Neuron (in vitro differentiated cells): Measurements from ENCODE around the gene UBAC2.
"Not testable (repeated sequence)": the region's sequence is repeated elsewhere in the genome, so short reads cannot be mapped to it uniquely, and the experiment has no call there.

Experiments
- H2AFZ ChIP-seq: one replicate; pipeline ENCODE4 v1.6.1; 2013; ENCODE audit warnings: low read depth, mild to moderate bottlenecking, inconsistent platforms, low read length, moderate library complexity
- H3K27me3 ChIP-seq: one replicate; pipeline ENCODE4 v1.6.1; 2013; ENCODE audit warnings: low read length; ENCODE audit not compliant: insufficient read depth
- H3K36me3 ChIP-seq: one replicate; pipeline ENCODE4 v1.6.1; 2013; ENCODE audit warnings: low read length; ENCODE audit not compliant: insufficient read depth
- H3K4me1 ChIP-seq: one replicate; pipeline ENCODE4 v1.6.1; 2013; ENCODE audit warnings: low read length; ENCODE audit not compliant: insufficient read depth
- H3K4me3 ChIP-seq: 2 replicates; pipeline ENCODE4 v1.5.1; 2013; ENCODE audit warnings: mild to moderate bottlenecking, low read length, moderate library complexity
- H3K9me3 ChIP-seq: one replicate; pipeline ENCODE4 v1.6.1; 2013; ENCODE audit warnings: low read length

Gene UBAC2

DNA sequence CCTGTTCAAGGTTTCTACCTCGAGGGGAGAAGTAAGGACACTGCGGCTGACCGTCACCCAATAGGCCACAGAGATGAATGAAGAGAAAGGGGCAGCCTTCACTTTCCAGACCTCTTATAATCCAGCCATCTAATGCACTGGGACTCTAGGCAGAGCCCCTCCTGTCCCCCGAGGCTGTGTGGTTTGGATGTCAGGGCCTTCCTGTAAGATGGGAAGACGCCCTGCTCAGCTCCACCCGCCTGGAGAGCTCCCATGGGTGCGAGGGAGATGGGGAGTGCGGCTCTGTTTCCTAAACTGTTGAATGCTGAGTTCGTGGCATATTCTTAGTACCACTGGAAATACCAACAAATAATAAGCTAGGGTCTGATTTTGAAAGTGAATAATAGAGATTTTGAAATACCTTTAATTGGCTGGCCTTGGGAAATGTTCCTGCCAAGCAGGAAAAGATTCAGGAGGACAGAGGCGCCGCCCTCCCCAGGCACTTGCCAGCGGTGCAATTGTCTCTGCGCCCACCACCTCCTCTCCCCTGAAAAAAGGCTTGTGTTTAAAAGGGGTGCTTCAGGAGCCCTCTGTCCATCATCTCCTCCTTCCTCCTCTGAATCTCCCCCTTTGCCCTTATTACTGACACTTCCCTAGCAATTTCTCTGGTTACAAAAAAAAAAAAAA, 191.9 kb downstream of the UBAC2 start:
- no peaks in the 10 kb centered on the region for H3K27me3 ChIP-seq
- H2AFZ ChIP-seq = no peak overlapping the region
- no peaks in the 10 kb centered on the region for H3K36me3 ChIP-seq
- no peaks in the 10 kb centered on the region for H3K9me3 ChIP-seq
- no peak overlapping the region for H3K4me3 ChIP-seq
- H3K4me1 ChIP-seq = peaks cover 1% of the 10 kb centered on the region

DNA sequence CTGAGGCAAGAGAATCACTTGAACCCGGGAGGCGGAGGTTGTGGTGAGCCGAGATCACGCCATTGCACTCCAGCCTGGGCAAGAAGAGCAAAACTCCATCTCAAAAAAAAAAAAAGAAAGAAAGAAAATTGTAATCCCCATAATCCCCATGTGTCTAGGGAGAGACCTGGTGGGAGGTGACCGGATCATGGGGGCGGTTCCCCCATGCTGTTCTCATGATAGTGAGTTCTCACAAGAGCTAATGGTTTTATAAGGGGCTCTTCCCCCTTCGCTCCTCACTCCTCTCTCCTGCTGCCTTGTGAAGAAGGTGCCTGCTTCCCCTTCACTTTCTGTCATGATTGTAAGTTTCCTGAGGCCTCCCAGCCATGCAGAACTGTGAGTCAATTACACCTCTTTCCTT, 192.7 kb downstream of the UBAC2 start:
- not testable (repeated sequence) for H3K4me3 ChIP-seq, H2AFZ ChIP-seq, H3K27me3 ChIP-seq, H3K9me3 ChIP-seq, H3K4me1 ChIP-seq, H3K36me3 ChIP-seq

DNA sequence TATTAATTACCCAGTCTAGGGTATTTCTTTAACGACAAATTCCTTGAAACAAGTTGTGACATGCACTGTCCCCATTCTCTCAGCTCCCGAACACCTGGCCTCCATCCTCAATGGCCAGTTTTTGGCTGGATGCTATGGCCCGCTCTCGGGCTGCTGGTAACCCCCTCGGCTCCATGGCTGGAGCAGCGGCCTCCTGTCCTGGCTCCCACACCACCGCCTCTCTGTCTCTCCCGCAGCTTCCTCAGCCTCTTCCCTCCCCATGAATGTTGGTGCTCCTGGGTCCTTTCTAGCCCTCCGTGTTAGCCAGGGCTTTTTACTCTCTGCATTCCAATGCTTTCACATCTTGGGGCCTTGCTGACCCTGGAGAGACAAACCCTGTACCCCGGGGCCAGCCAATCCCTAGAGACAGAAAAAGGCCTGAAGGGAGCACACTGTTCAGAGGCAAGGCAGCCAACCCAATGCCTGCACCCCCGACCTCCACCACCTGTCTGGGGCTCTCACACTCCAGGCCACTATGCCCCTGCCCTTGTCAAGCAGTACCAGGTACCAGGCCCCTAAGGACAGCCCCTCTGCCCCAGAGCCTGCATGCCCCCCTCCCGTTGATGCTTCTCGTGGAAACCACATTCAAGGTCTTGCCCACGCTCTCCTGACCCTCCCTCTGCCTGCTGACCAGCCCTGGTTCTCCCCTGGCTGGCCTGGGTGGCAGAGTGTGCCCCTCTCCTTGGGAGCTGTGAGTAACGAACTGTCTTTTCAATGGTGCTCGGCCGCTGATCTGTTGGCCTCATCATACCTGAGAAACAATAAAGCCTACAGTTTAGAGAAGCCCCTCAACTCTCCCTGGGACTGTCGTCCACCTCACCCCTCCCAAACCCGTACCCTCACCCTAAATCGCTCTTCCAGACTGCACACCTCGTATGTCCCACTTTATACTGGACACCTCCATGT, 193.4 kb downstream of the UBAC2 start:
- Histone ChIP-seq H3K9me3 (no peaks in the 10 kb centered on the region), H2AFZ (no peak overlapping the region), H3K4me3 (no peak overlapping the region), H3K27me3 (no peaks in the 10 kb centered on the region), H3K4me1 (peaks cover 11% of the 10 kb centered on the region), H3K36me3 (no peaks in the 10 kb centered on the region)

DNA sequence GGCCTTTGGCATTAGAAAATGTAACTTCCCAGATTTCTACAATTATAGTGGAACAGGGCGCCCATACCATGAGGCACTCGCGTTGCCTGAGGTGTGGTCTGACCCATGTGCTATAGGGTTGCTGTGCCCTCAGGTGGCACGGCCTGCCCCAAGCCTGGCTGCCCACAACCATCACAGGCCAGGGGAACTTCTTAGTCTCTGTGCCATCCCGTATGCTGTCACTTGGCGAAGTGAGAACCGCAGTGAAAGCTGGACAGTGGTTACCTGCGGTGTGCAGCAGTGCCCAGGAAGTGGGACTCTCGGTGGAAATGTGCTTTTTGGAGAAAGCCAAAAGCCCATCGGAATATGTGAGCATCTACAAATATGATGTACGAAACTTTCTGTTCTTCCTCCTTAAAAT, 194.8 kb downstream of the UBAC2 start:
- H3K36me3 ChIP-seq = no peaks in the 10 kb centered on the region
- no peak overlapping the region for H3K4me3 ChIP-seq
- H3K4me1 ChIP-seq = peaks cover 11% of the 10 kb centered on the region
- H3K27me3 ChIP-seq = no peaks in the 10 kb centered on the region
- no peak overlapping the region for H2AFZ ChIP-seq
- H3K9me3 ChIP-seq = no peaks in the 10 kb centered on the region

DNA sequence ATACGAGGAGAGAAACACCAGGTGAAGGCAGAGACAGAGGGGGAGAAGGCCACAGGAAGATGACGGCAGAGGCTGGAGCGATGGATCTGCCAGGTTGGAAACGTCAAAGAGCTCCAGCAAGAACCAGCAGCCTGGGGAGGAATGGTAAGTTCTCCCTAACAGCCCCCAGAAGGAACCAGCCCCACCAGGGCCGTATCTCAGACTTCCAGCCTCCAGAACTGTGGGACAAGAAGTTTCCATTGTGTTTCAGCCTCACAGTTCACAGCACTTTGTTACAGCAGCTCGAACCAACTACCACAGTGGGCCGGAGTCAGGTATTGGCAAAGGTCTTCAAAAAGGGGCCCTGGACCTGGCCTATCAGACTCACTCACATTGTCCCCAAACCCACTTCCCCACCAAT, 195.8 kb downstream of the UBAC2 start:
- Histone ChIP-seq H3K27me3 (no peaks in the 10 kb centered on the region), H3K9me3 (no peaks in the 10 kb centered on the region), H3K4me3 (no peak overlapping the region), H3K4me1 (peaks cover 11% of the 10 kb centered on the region), H3K36me3 (no peaks in the 10 kb centered on the region), H2AFZ (no peak overlapping the region)

DNA sequence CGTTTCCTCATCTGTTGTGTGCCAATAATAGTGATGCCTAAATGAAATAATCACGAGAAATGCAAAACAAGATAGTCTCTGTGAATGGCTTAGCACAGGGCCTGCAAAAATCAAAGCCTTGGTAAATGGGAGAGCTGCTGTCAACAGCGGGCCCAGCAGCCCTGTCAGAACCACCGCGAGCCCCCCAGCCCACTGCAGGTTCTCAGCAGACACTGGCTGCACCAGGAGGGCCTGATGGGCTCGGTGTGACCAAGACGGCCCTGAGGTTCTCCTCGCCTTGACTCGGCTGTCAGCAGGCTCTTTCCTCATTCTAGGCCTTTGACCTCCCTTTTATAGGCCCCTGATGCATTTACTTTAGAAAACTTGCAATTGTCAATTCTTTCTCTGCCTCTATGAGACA, 197.4 kb downstream of the UBAC2 start:
- H3K9me3 ChIP-seq = no peaks in the 10 kb centered on the region
- H3K36me3 ChIP-seq = no peaks in the 10 kb centered on the region
- H3K4me3 ChIP-seq = no peak overlapping the region
- H3K4me1 ChIP-seq = peaks cover 11% of the 10 kb centered on the region
- no peak overlapping the region for H2AFZ ChIP-seq
- H3K27me3 ChIP-seq = no peaks in the 10 kb centered on the region

DNA sequence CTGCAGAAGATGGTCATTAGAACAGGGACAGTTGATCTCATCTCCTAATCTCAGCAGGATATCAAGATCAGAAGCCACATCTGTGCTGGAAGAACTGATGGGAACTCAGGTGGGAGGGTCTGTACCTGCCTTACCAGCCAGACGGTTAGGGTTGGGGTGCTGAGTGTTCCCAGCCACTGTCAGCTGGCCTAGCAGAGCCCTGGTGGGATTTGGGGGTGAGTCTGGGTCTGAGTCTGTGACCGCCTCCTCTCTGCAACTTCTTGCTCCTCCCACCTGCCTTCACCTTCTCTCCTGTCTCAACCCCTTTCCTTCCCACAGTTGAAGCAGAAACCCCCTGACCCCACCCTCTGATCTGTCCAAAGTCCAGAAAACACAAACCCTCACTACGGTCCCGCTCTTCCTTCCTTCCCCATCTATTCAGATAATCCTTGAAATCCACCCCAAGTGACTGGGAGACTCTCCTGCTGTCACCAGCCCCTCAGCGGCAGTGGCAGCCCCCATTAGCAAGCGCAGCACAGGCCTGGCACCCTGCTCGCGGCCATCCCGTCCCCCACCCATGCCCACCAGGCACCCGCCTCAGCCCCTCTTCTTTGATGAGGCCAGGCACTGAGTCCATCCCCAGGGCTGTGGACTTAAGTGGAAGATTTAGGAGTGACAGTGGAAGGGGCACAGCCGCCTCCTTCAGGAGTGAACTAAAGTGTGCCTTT, 198.4 kb downstream of the UBAC2 start:
- no peak overlapping the region for H3K4me3 ChIP-seq
- no peak overlapping the region for H2AFZ ChIP-seq
- no peaks in the 10 kb centered on the region for H3K27me3 ChIP-seq
- peaks cover 11% of the 10 kb centered on the region for H3K4me1 ChIP-seq
- no peaks in the 10 kb centered on the region for H3K36me3 ChIP-seq
- H3K9me3 ChIP-seq = no peaks in the 10 kb centered on the region

DNA sequence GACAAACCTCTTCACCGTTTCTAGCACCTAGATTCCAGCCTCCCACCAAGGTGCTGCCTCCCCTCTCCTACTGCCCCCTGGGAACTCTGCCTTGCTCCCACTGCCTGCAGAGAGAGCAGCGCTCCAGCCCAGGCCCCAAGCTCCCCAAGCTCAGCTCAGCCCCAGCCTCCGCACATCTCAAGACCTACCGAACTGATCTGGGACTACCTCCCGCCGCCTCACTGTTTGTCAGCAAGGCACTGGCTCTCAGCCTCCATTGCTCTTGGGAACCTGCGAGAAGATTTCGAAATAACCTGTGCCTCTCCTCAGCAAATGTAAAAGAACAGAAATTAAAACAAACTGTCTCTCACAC, 198.9 kb downstream of the UBAC2 start:
- Histone ChIP-seq H3K27me3 (no peaks in the 10 kb centered on the region), H3K4me1 (peaks cover 11% of the 10 kb centered on the region), H2AFZ (no peak overlapping the region), H3K4me3 (no peak overlapping the region), H3K9me3 (no peaks in the 10 kb centered on the region), H3K36me3 (no peaks in the 10 kb centered on the region)

DNA sequence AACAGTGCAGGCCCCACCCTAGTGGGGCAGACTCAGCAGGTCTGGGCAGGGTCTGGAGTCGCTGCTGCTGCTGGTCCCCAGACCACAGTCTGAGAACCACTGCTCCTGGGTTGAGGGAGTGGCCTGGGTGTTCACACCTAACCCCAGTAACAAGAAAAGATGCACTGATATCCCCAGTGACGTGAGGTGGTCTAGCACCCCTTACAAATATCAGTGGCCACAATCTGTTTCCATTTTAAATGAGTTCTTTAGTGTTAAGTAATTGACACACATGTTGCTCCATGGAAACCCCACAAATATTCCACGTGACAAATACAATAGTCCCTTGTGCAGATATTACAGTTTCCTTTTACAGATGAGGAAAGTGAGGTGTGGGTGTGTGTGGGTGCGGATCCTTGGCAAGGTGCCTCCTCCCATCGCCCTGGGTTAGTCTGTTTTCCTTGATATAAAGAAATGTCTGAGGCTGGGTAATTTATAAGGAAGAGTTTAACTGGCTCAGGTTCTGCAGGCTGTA, 202.9 kb downstream of the UBAC2 start:
- Histone ChIP-seq H3K36me3 (no peaks in the 10 kb centered on the region), H2AFZ (no peak overlapping the region), H3K9me3 (peaks cover 3% of the 10 kb centered on the region), H3K27me3 (no peaks in the 10 kb centered on the region), H3K4me3 (no peak overlapping the region), H3K4me1 (peaks cover under 1% of the 10 kb centered on the region)

DNA sequence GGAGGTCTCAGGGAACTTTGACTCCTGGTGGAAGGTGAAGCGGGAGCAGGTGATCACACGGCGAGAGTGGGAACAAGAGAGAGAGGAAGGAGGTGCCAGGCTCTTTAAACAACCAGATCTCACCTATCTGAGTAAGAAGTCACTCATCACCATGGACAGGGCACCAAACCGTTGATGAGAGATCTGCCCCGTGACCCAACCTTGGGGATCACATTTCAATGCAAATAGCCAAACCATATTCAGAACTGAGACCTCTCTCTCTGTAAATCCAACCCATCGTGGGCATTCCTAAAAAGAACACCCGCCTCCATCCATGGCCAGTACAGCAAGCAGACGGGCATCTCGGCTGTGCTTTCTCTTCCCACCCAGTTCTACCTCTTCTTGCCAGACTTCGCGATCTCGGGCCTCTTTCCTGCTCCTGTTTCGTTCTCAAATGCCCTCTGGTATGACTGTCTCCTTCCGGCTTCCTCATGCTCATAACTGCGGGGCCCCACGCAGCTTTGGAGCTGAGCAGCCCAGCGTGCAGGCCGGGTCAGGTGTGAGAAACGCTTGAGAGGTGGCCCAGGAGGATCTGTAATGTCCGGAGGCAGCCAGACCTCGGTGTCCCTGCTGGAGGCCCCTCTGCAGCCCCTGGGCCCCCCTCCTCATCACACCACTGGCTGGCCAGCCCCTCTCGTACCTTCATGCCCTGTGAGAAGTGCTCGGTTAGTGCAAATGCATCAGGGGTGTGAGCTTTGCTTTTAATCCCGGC, 203.5 kb downstream of the UBAC2 start:
- H3K36me3 ChIP-seq = no peaks in the 10 kb centered on the region
- no peaks in the 10 kb centered on the region for H3K4me1 ChIP-seq
- no peaks in the 10 kb centered on the region for H3K27me3 ChIP-seq
- H3K9me3 ChIP-seq = peaks cover 5% of the 10 kb centered on the region
- H3K4me3 ChIP-seq = no peak overlapping the region
- H2AFZ ChIP-seq = no peak overlapping the region

DNA sequence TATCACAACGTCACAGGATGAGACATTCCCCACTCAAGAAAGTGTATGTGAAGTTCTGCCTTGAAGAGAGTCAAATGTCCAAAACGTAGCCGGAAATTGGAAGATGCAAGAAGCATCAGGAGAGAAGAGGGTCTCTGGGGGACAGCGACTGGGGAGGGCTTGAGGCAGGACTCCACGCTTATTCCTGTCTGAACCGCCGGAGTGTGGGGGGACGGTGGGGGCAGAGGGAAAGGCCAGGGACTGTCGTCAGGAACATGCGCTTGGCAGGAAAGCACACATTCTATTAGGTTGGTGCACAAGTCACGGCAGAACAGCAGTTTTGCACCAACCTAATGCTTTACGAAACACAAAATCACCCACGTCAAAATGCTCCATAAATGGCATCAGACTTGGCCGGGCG, 205.3 kb downstream of the UBAC2 start:
- no peak overlapping the region for H2AFZ ChIP-seq
- no peak overlapping the region for H3K4me3 ChIP-seq
- H3K36me3 ChIP-seq = no peaks in the 10 kb centered on the region
- H3K9me3 ChIP-seq = peaks cover 8% of the 10 kb centered on the region
- no peaks in the 10 kb centered on the region for H3K4me1 ChIP-seq
- no peaks in the 10 kb centered on the region for H3K27me3 ChIP-seq

DNA sequence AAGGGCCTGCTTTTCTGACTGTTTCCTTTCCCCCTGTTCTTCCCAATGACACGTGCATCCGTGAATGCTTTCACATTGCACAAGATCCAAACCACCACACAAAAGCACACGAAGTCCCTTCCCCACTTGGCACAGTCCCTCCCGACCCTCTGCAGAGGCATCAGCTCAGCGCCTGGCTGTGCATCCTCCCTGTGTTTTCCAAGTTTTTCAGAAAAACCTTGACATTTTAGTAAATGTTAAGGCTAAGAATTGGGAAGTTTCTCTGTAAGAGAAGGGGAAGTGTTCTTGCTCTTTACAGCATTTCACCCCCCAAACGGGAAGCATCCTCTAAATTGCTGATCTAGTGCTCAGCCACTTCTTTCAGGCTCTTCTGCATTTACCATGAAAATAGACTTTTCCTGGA, 206.1 kb downstream of the UBAC2 start:
- no peaks in the 10 kb centered on the region for H3K27me3 ChIP-seq
- H2AFZ ChIP-seq = no peak overlapping the region
- no peaks in the 10 kb centered on the region for H3K36me3 ChIP-seq
- H3K9me3 ChIP-seq = peaks cover 8% of the 10 kb centered on the region
- no peaks in the 10 kb centered on the region for H3K4me1 ChIP-seq
- H3K4me3 ChIP-seq = no peak overlapping the region
